ENCODE measurements around the gene CYB561A3.

The CYB561A3 gene

GRCh38 chr11:61342207-61342803, 19.4 kb downstream of the CYB561A3 start:
- no peak for DNase-seq

GRCh38 chr11:61341706-61342105, 20.0 kb downstream of the CYB561A3 start:
- DNase-seq = no peak

GRCh38 chr11:61340979-61341378, 20.7 kb downstream of the CYB561A3 start:
- no peak for DNase-seq

GRCh38 chr11:61339490-61339878, 22.2 kb downstream of the CYB561A3 start:
- no peak for DNase-seq

- DNase-seq = no peak
Observed at GRCh38 chr11:61338783-61339489, 22.7 kb downstream of the CYB561A3 start.

GRCh38 chr11:61337706-61338470, 23.8 kb downstream of the CYB561A3 start:
- no peak for DNase-seq

- peak; percentile 93 for DNase-seq
Observed at GRCh38 chr11:61336171-61336935, 25.3 kb downstream of the CYB561A3 start.

- no peak for DNase-seq
Observed at GRCh38 chr11:61335355-61335710, 26.3 kb downstream of the CYB561A3 start.

GRCh38 chr11:61334434-61335354, 27.0 kb downstream of the CYB561A3 start:
- peak; percentile 86 for DNase-seq

- no peak for DNase-seq
Observed at GRCh38 chr11:61333550-61334433, 27.9 kb downstream of the CYB561A3 start.

GRCh38 chr11:61332797-61333549, 28.7 kb downstream of the CYB561A3 start, which contains the start of the genes DDB1 and TKFC:
TSS of gene DDB1 (minus strand) at chr11:61333105. CDS start at chr11:61332968, 137 bp downstream.
TSS of gene TKFC (plus strand) at chr11:61333228. CDS start at chr11:61334729, 1,501 bp downstream.
- DNase-seq = peak; percentile 98

GRCh38 chr11:61332281-61332796, 29.3 kb downstream of the CYB561A3 start:
- no peak for DNase-seq

- DNase-seq = no peak
Observed at GRCh38 chr11:61331651-61332050, 30.0 kb downstream of the CYB561A3 start.

- no peak for DNase-seq
Observed at GRCh38 chr11:61329871-61330270, 31.8 kb downstream of the CYB561A3 start.

GRCh38 chr11:61328351-61328750, 33.3 kb downstream of the CYB561A3 start:
- no peak for DNase-seq

- DNase-seq = no peak
Observed at GRCh38 chr11:61327669-61328071, 34.0 kb downstream of the CYB561A3 start.

- DNase-seq = no peak
Observed at GRCh38 chr11:61325649-61326414, 35.9 kb downstream of the CYB561A3 start.

- DNase-seq = no peak
Observed at GRCh38 chr11:61315260-61315659, 46.4 kb downstream of the CYB561A3 start.

GRCh38 chr11:61310749-61311148, 50.9 kb downstream of the CYB561A3 start:
- no peak for DNase-seq
